ENCODE data around the gene UBE2E2.

The UBE2E2 gene

GRCh38 chr3:23495507-23495906 is 292.4 kb downstream of the UBE2E2 start:
- FAIRE-seq (no peak), DNase-seq (ENCODE audit: insufficient read length) (no peak)
- TF ChIP-seq POLR2AphosphoS5 (IDR thresholded peaks at IDR 0.05; ENCODE audit: low read depth, low read length) (no peak), POLR2A (IDR thresholded peaks at IDR 0.05; ENCODE audit: low read depth, low read length) (no peak), TAF1 (IDR thresholded peaks at IDR 0.05; ENCODE audit: borderline replicate concordance, low read depth, low read length) (no peak)

GRCh38 chr3:23496165-23496564 is 293.0 kb downstream of the UBE2E2 start:
- DNase-seq (ENCODE audit: insufficient read length) (no peak), FAIRE-seq (no peak)
- TF ChIP-seq POLR2AphosphoS5 (IDR thresholded peaks at IDR 0.05; ENCODE audit: low read depth, low read length) = no peak
- no peak for TF ChIP-seq POLR2A (IDR thresholded peaks at IDR 0.05; ENCODE audit: low read depth, low read length)
- TF ChIP-seq TAF1 (IDR thresholded peaks at IDR 0.05; ENCODE audit: borderline replicate concordance, low read depth, low read length) = no peak

DNA sequence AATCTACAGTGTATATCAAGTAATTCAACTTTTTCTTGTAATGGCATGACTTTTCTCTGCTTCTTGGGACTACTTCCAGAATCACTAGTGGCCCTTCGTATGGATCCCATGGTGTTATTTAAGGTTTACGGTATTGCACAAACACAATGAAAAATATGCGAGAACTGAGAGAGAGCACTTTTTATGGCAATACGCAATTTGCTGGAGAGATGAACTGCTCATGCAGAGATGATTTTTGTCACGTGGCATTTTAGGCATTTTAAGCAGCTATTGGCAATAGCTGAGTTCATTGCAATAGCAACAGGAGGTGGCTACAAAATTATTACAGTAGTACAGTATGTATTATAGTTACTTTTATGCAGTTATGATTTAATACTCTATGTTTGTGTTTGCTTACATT is 294.0 kb downstream of the UBE2E2 start:
- no peak for DNase-seq (ENCODE audit: insufficient read length)
- TF ChIP-seq TAF1 (IDR thresholded peaks at IDR 0.05; ENCODE audit: borderline replicate concordance, low read depth, low read length) = no peak
- TF ChIP-seq POLR2A (IDR thresholded peaks at IDR 0.05; ENCODE audit: low read depth, low read length) = no peak
- no peak for TF ChIP-seq POLR2AphosphoS5 (IDR thresholded peaks at IDR 0.05; ENCODE audit: low read depth, low read length)
- FAIRE-seq = no peak

- DNase-seq (ENCODE audit: insufficient read length) (no peak), FAIRE-seq (no peak)
- TF ChIP-seq POLR2AphosphoS5 (IDR thresholded peaks at IDR 0.05; ENCODE audit: low read depth, low read length) (no peak), TAF1 (IDR thresholded peaks at IDR 0.05; ENCODE audit: borderline replicate concordance, low read depth, low read length) (no peak), POLR2A (IDR thresholded peaks at IDR 0.05; ENCODE audit: low read depth, low read length) (no peak)
These were observed 298.2 kb downstream of the UBE2E2 start for GRCh38 chr3:23501201-23501802.

GRCh38 chr3:23508464-23508863 is 305.3 kb downstream of the UBE2E2 start:
- TF ChIP-seq POLR2AphosphoS5 (IDR thresholded peaks at IDR 0.05; ENCODE audit: low read depth, low read length) (no peak), TAF1 (IDR thresholded peaks at IDR 0.05; ENCODE audit: borderline replicate concordance, low read depth, low read length) (no peak), POLR2A (IDR thresholded peaks at IDR 0.05; ENCODE audit: low read depth, low read length) (no peak)
- FAIRE-seq (no peak), DNase-seq (ENCODE audit: insufficient read length) (no peak)

GRCh38 chr3:23518441-23518840 is 315.3 kb downstream of the UBE2E2 start:
- TF ChIP-seq POLR2A (IDR thresholded peaks at IDR 0.05; ENCODE audit: low read depth, low read length) (no peak), POLR2AphosphoS5 (IDR thresholded peaks at IDR 0.05; ENCODE audit: low read depth, low read length) (no peak), TAF1 (IDR thresholded peaks at IDR 0.05; ENCODE audit: borderline replicate concordance, low read depth, low read length) (no peak)
- no peak for DNase-seq (ENCODE audit: insufficient read length)
- no peak for FAIRE-seq

GRCh38 chr3:23519314-23520208 is 316.4 kb downstream of the UBE2E2 start:
- DNase-seq (ENCODE audit: insufficient read length) (no peak), FAIRE-seq (no peak)
- TF ChIP-seq POLR2AphosphoS5 (IDR thresholded peaks at IDR 0.05; ENCODE audit: low read depth, low read length) = no peak
- TF ChIP-seq TAF1 (IDR thresholded peaks at IDR 0.05; ENCODE audit: borderline replicate concordance, low read depth, low read length) = no peak
- no peak for TF ChIP-seq POLR2A (IDR thresholded peaks at IDR 0.05; ENCODE audit: low read depth, low read length)

DNA sequence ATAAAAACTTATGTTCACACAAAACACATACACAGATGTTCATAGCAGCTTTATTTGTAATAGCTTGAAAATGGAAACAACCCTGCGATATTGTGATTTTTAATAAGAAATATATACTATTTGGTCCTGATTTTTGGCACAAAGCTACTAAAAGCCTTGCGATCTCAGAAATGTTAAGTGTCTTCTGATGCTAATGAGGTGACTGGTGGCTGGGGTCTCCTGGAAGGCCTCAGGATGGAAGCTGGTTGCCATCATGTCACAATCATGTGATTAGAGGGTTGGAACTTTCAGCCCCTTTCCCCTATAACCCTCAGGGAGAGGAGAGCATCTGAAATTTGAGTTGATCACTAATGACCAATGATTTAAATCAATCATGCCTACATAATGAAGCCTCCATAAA is 324.2 kb downstream of the UBE2E2 start:
- no peak for TF ChIP-seq POLR2AphosphoS5 (IDR thresholded peaks at IDR 0.05; ENCODE audit: low read depth, low read length)
- FAIRE-seq (no peak), DNase-seq (ENCODE audit: insufficient read length) (no peak)

DNA sequence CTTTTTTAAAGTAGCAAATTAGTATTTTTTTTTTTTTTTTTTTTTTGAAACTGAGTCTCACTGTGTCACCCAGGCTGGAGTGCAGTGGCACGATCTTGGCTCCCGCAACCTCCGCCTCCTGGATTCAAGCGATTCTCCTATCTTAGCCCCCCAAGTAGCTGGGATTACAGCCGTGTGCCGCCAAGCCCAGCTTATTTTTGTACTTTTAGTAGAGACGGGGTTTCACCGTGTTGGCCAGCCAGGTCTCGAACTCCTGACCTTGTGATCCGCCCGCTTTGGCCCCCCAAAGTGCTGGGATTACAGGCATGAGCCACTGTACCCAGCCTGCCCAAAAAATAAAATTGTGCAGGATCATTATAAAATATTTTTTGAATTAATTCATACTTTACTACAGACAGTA is 330.5 kb downstream of the UBE2E2 start:
- no peak for TF ChIP-seq TAF1 (IDR thresholded peaks at IDR 0.05; ENCODE audit: borderline replicate concordance, low read depth, low read length)
- TF ChIP-seq POLR2AphosphoS5 (IDR thresholded peaks at IDR 0.05; ENCODE audit: low read depth, low read length) = no peak
- no peak for TF ChIP-seq POLR2A (IDR thresholded peaks at IDR 0.05; ENCODE audit: low read depth, low read length)
- DNase-seq (ENCODE audit: insufficient read length) (no peak), FAIRE-seq (no peak)

DNA sequence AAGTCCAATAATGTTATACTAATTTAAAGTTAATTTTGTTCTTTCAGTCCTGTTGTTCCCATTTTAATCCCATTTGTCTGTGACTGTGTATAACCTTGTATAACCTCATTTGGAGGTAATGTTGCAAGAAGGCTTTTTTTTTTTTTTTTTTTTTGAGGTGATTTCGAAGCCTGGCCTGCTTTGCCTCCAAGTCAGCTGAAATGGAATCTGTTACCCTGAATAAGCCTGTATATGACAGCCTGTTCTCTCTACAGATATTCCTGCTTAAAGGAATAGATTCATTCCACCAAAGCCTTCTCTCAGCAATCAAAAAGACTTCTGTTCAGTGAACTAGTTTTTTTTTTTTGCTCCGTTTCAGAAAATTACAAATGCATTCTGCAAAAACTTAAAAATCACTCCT is 330.9 kb downstream of the UBE2E2 start:
- no peak for DNase-seq (ENCODE audit: insufficient read length)
- no peak for TF ChIP-seq TAF1 (IDR thresholded peaks at IDR 0.05; ENCODE audit: borderline replicate concordance, low read depth, low read length)
- TF ChIP-seq POLR2AphosphoS5 (IDR thresholded peaks at IDR 0.05; ENCODE audit: low read depth, low read length) = no peak
- no peak for TF ChIP-seq POLR2A (IDR thresholded peaks at IDR 0.05; ENCODE audit: low read depth, low read length)
- no peak for FAIRE-seq

GRCh38 chr3:23537101-23537551 is 334.0 kb downstream of the UBE2E2 start:
- TF ChIP-seq POLR2AphosphoS5 (IDR thresholded peaks at IDR 0.05; ENCODE audit: low read depth, low read length) (no peak), TAF1 (IDR thresholded peaks at IDR 0.05; ENCODE audit: borderline replicate concordance, low read depth, low read length) (no peak), POLR2A (IDR thresholded peaks at IDR 0.05; ENCODE audit: low read depth, low read length) (no peak)
- DNase-seq (ENCODE audit: insufficient read length) (no peak), FAIRE-seq (no peak)

- no peak for DNase-seq (ENCODE audit: insufficient read length)
- no peak for FAIRE-seq
These were observed 336.1 kb downstream of the UBE2E2 start for GRCh38 chr3:23539185-23539584.

More at GRCh38 chr3:23539185-23539584, 336.1 kb downstream of the UBE2E2 start:
- TF ChIP-seq POLR2AphosphoS5 (IDR thresholded peaks at IDR 0.05; ENCODE audit: low read depth, low read length) (no peak), TAF1 (IDR thresholded peaks at IDR 0.05; ENCODE audit: borderline replicate concordance, low read depth, low read length) (no peak), POLR2A (IDR thresholded peaks at IDR 0.05; ENCODE audit: low read depth, low read length) (no peak)
